HAP-1 (cell line): Measurements from ENCODE around the gene TRPM1.

Source experiments
- DNase-seq, 2 experiments: peaks; one replicate each; pipeline ENCODE4 v3.0.0-alpha.2; 2016 to 2020; ENCODE audit warnings: low spot score in 2 of 2
- H3K27me3 ChIP-seq: fragments of 250-450 bp; sonication (Bioruptor Pico); 2 replicates; pipeline ENCODE4 v1.5.1; 2020; ENCODE audit warnings: low read depth, mild to moderate bottlenecking, moderate library complexity
- H3K36me3 ChIP-seq: fragments of 250-450 bp; sonication (Bioruptor Pico); replicated peaks from 2 replicates; pipeline ENCODE4 v1.5.1; 2020; ENCODE audit warnings: mild to moderate bottlenecking
- H3K4me1 ChIP-seq: fragments of 250-450 bp; sonication (Bioruptor Pico); 2 replicates; pipeline ENCODE4 v1.5.1; 2020; ENCODE audit warnings: mild to moderate bottlenecking
- H3K4me3 ChIP-seq: fragments of 250-450 bp; sonication (Bioruptor Pico); 2 replicates; pipeline ENCODE4 v1.5.1; 2020; ENCODE audit warnings: mild to moderate bottlenecking, moderate library complexity
- H3K9me3 ChIP-seq: fragments of 250-450 bp; sonication (Bioruptor Pico); 2 replicates; pipeline ENCODE4 v1.5.1; 2020; ENCODE audit warnings: mild to moderate bottlenecking, moderate library complexity
- in situ Hi-C: fragments of 300-500 bp; cut with MboI; formaldehyde crosslinking; loops from 3 replicates; pipeline ENCODE4 v1.14.3; 2020; ENCODE audit warnings: low sequenced_read_pairs, inconsistent platforms, mixed read lengths

Gene TRPM1

DNA sequence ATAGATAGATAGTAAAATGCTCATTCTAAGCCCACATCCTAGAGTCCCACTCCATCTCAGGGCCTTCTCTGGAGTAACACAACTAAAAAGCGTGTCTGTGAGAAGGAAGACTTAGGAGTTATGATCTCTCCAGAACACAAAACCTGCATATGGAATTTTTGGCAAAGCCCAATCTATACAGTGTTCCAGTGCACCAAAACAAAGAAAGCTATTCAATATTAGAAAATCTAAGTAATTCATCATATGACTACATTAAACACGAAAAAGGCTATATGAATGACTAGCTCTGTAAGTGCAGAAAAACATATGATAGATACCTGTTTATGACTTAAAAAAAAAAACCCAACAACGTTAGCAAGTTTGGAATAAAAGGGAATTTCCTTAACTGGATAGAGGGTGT is 137.8 kb downstream of the TRPM1 start:
- in situ Hi-C loops, result no loop called here
- DNase-seq, result no peak
- H3K4me1 ChIP-seq, result no peaks in the 10 kb centered on the region
- H3K36me3 ChIP-seq, result no peaks in the 10 kb centered on the region; the same call in 1 of the 2 replicates
- H3K9me3 ChIP-seq, result no peaks in the 10 kb centered on the region
- H3K27me3 ChIP-seq, result no peaks in the 10 kb centered on the region
- H3K4me3 ChIP-seq, result no peak overlapping the region

DNA sequence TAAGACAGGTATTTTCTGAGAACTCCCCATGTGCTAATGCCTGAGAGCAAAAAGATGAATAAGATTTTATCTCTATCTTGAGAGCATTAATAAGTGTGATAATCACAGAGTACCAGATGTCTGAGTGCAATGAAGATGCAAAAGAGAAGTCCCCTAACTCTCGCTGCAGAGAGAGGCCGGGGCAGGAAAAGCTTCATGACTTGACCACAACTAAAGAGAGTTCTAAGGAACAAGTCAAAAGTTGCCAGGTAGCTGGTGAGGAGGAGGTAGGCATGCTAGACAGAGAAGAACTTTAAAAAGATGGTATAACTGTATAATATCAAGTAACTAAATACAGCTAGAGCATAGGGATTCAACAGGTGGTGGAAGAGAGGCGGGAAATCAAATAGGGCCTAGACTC is 138.9 kb downstream of the TRPM1 start:
- in situ Hi-C loops, result no loop called here

GRCh38 chr15:30962079-30962478 is 139.4 kb downstream of the TRPM1 start:
- no peak for DNase-seq
- in situ Hi-C loops, result no loop called here

More for the DNA sequence above, 138.9 kb downstream of the TRPM1 start:
- Histone ChIP-seq H3K27me3 (no peaks in the 10 kb centered on the region), H3K4me3 (no peak overlapping the region), H3K9me3 (no peaks in the 10 kb centered on the region), H3K36me3 (peaks cover 5% of the 10 kb centered on the region), H3K4me1 (no peaks in the 10 kb centered on the region)
- no peak for DNase-seq

DNA sequence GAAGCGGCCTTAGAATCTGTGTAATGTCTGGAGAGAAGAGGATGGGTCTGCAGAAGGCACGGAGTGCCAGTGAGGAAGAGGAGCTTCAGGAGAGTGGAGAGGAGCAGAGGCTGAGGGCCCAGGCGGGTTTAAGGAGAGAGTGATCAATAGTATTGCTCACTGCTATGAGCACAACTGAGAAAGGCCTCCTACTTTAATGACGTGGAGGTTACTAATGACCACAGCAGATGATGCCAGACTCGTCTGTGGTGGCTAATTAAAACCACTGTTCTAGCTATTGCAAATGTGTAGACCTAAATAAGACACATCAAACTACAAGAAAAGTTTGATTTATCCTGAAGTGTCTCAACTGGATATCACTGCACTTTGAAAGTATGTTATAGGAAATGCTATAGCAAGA is 143.3 kb downstream of the TRPM1 start:
- peaks cover 18% of the 10 kb centered on the region for H3K36me3 ChIP-seq
- H3K4me1 ChIP-seq, result no peaks in the 10 kb centered on the region
- no peak overlapping the region for H3K4me3 ChIP-seq
- DNase-seq, result no peak
- H3K9me3 ChIP-seq, result no peaks in the 10 kb centered on the region
- in situ Hi-C loops, result no loop called here
- no peaks in the 10 kb centered on the region for H3K27me3 ChIP-seq

More at GRCh38 chr15:30962079-30962478, 139.4 kb downstream of the TRPM1 start:
- Histone ChIP-seq H3K4me3 (no peak overlapping the region), H3K9me3 (no peaks in the 10 kb centered on the region), H3K4me1 (no peaks in the 10 kb centered on the region), H3K36me3 (peaks cover 7% of the 10 kb centered on the region), H3K27me3 (no peaks in the 10 kb centered on the region)

- Histone ChIP-seq H3K36me3 (peaks cover 23% of the 10 kb centered on the region), H3K9me3 (no peaks in the 10 kb centered on the region), H3K4me1 (no peaks in the 10 kb centered on the region), H3K27me3 (no peaks in the 10 kb centered on the region), H3K4me3 (no peak overlapping the region)
- in situ Hi-C loops, result no loop called here
- no peak for DNase-seq
Measured at GRCh38 chr15:30956216-30957124, 145.1 kb downstream of the TRPM1 start.

DNA sequence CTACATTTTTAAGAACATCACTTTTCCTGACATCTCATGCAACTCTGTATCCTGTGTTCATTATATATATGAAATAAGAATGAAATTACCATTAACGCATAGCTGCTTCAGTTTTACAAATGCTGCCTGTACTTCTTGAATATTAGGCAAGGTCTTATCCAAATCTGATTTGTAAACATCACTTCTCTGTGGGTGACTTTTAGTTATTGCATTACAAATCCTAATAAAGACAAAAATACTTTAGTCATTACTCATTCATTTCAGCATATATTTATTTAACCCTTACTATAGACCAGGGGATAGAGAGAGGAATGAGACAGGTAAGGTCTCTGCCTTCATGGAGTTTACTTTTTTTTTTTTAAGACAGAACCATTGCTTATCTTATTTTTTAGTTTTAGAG is 146.9 kb downstream of the TRPM1 start:
- Histone ChIP-seq H3K9me3 (no peaks in the 10 kb centered on the region), H3K27me3 (no peaks in the 10 kb centered on the region), H3K36me3 (peaks cover 23% of the 10 kb centered on the region), H3K4me3 (no peak overlapping the region), H3K4me1 (no peaks in the 10 kb centered on the region)
- in situ Hi-C loops, result no loop called here
- no peak for DNase-seq

DNA sequence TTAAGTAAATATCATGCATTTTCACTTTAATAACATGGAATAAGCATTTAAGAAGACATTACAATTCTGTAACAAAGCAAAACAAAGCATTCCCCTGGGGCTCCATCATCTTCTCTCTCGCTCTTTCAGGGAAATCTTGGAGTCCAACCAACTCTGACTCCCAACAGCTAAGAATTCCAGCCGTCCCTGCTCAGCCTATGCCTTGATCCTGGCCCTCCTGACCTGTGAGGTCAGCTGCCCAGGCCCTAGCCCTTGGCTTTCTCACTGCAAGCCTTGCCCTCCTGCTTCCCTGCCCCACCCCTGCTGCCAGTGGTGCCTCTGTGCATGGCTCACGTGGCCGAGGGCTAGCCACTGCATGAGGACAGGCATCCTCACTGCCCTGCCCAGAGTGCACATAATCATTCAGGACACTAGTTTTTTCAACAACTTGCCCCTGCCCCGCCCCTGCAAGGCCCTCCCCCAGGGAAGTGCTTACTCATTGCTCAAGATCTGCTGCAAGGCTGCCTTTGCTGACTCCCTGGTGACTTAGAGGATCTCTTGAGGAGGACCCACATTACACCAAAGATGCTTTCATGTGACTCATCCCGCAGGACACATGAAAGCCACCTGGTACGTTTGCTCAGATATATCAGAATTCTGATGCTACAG is 147.7 kb downstream of the TRPM1 start:
- peaks cover 27% of the 10 kb centered on the region for H3K36me3 ChIP-seq

GRCh38 chr15:30953183-30953582 is 148.3 kb downstream of the TRPM1 start:
- Histone ChIP-seq H3K27me3 (no peaks in the 10 kb centered on the region), H3K4me3 (no peak overlapping the region), H3K4me1 (no peaks in the 10 kb centered on the region), H3K9me3 (no peaks in the 10 kb centered on the region), H3K36me3 (peaks cover 26% of the 10 kb centered on the region)
- in situ Hi-C loops, result no loop called here
- DNase-seq, result no peak

More for the DNA sequence above, 147.7 kb downstream of the TRPM1 start:
- peak in 1 of 2 experiments; percentile 10 for DNase-seq
- no peaks in the 10 kb centered on the region for H3K9me3 ChIP-seq
- H3K4me3 ChIP-seq, result no peak overlapping the region
- in situ Hi-C loops, result no loop called here
- no peaks in the 10 kb centered on the region for H3K4me1 ChIP-seq
- H3K27me3 ChIP-seq, result no peaks in the 10 kb centered on the region
